ENCODE measurements around the gene ENPP7. TPM values are rescaled to one million over a fixed set of nuclear protein-coding genes. Genes with fewer than 3 reads are reported as not detected.

ENPP7 gene
- total RNA-seq, 4 donors from 2014 or later: not detected

GRCh38 chr17:79776376-79777119 lies 45.8 kb downstream of the ENPP7 start:
- no peak overlapping the region for H3K4me3 ChIP-seq (replicated peaks in 1 of 3)
- no peaks in the 10 kb centered on the region for H3K36me3 ChIP-seq
- H3K4me1 ChIP-seq: peaks cover 7 to 18% of the 10 kb centered on the region in 2 donors
- no peaks in the 10 kb centered on the region for H3K27me3 ChIP-seq
- intact Hi-C loops (cut with DNase I): no loop called here
- TF ChIP-seq POLR2A (IDR thresholded peaks at IDR 0.05) (no peak), CTCF (IDR thresholded peaks at IDR 0.05) (no peak)
- H3K9me3 ChIP-seq: no peaks in the 10 kb centered on the region
- 78 to 80% methylated on average over 11 of the region's 11 CpGs for WGBS, 2 donors
- DNase-seq: no peak
- no peak overlapping the region for H3K27ac ChIP-seq

DNA sequence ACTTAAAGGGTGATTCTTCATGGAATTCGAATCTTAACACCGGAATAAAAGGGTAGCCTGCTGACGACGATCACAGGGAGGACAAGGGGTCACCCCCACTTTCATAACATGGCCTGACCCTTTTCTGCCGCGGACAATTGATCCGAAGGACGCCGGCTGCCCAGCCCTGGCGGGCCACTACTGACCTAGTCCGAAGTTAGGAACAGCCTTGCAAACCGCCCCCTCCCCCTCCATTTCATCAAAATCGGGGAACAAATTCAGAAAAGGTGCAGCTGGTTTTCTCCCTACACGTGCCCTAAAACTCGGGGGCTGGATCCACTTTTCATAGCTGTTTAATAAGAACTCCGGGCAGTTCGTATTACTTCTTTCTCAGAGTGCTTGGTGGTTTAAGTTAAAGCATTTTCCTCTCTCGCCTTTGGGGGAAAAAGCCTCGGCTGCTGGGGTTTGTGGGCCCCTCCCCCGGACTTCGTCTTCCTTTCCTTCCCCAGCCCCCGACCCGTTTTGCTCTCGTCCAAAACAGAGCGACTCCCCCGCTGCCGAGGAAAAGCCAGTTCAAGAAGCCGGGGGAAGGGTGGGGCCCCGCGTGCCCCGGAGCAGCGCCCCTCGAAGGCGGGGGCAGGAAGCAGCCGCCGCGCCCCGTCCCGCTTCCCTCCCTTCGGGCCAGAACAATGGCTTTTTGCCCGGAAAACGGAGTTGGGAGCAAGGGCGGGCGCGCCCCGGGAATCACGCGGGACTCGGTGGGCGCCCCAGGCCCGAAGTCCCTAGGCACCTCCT lies 46.6 kb downstream of the ENPP7 start:
- Histone ChIP-seq H3K9me3 (no peaks in the 10 kb centered on the region), H3K27ac (peak overlapping the region in 2 of 3 donors; percentile 5 to 30), H3K4me1 (peaks cover 7 to 18% of the 10 kb centered on the region in 2 donors), H3K36me3 (no peaks in the 10 kb centered on the region), H3K4me3 (replicated peaks in 1 of 3) (peak overlapping the region in 2 of 3 donors; percentile 48 to 50), H3K27me3 (no peaks in the 10 kb centered on the region)
- intact Hi-C loops (cut with DNase I): no loop called here
- TF ChIP-seq CTCF (IDR thresholded peaks at IDR 0.05) (peak in 2 of 6 experiments; percentile 8 to 28), POLR2A (IDR thresholded peaks at IDR 0.05) (no peak)
- WGBS, 2 donors: 7 to 8% methylated on average over 40 to 44 of the region's 51 CpGs
- DNase-seq: peak; percentile 63

GRCh38 chr17:79777894-79778503 lies 47.3 kb downstream of the ENPP7 start, which contains the start of gene CBX2:
Gene CBX2, plus strand, starts transcription at chr17:79778148. Its CDS starts 88 bp downstream, at chr17:79778236.
- intact Hi-C loops (cut with DNase I): no loop called here

GRCh38 chr17:79778504-79779083 lies 47.9 kb downstream of the ENPP7 start:
- Histone ChIP-seq H3K4me1 (peaks cover 7 to 18% of the 10 kb centered on the region in 2 donors), H3K27ac (no peak overlapping the region), H3K9me3 (no peaks in the 10 kb centered on the region), H3K36me3 (no peaks in the 10 kb centered on the region), H3K27me3 (no peaks in the 10 kb centered on the region), H3K4me3 (replicated peaks in 1 of 3) (peak overlapping the region; percentile 17 to 73 (median 37))
- DNase-seq: peak; percentile 33 to 34
- 3% methylated on average over 28 to 34 of the region's 49 CpGs for WGBS, 2 donors
- TF ChIP-seq CTCF (IDR thresholded peaks at IDR 0.05) (no peak), POLR2A (IDR thresholded peaks at IDR 0.05) (no peak)
- intact Hi-C loops (cut with DNase I): no loop called here

More at GRCh38 chr17:79777894-79778503, 47.3 kb downstream of the ENPP7 start, which contains the start of gene CBX2:
- H3K27me3 ChIP-seq: no peaks in the 10 kb centered on the region
- no peaks in the 10 kb centered on the region for H3K9me3 ChIP-seq
- peak within 1 kb of the TSS; percentile 17 to 73 (median 48) for H3K4me3 ChIP-seq (replicated peaks in 1 of 3)
- no peaks in the 10 kb centered on the region for H3K36me3 ChIP-seq
- no CpG with 5 or more reads among the region's 96 CpGs for WGBS, 2 donors
- TF ChIP-seq CTCF (IDR thresholded peaks at IDR 0.05): no peak
- peak in 1 of 2 donors; percentile 19 for TF ChIP-seq POLR2A (IDR thresholded peaks at IDR 0.05)
- H3K4me1 ChIP-seq: peaks cover 7 to 18% of the 10 kb centered on the region in 2 donors
- H3K27ac ChIP-seq: peak within 1 kb of the TSS in 2 of 3 donors; percentile 5 to 30
- peak; percentile 77 to 79 for DNase-seq
